ENCODE measurements around the gene CD40.

The CD40 gene

DNA sequence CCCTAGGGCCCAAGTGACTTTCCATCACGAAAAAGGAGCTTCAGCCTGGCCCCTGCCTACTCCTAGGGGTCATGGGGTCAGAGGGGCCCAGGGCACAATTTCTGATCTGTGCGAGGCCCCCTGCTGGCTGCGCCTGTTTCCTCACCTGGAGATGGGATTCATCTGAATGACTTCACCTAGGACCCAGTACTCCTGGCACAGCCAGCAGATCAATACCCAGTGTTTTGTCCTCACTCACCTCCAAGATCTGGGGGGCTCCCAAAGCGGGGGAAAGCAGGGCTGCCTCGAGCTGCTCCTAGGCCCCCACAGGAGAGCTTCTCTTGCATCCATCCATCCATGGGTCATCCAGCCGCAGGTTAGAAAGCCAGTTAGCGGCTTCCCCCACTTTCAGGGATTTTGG is 33.8 kb downstream of the CD40 start:
- DNase-seq, result no peak

DNA sequence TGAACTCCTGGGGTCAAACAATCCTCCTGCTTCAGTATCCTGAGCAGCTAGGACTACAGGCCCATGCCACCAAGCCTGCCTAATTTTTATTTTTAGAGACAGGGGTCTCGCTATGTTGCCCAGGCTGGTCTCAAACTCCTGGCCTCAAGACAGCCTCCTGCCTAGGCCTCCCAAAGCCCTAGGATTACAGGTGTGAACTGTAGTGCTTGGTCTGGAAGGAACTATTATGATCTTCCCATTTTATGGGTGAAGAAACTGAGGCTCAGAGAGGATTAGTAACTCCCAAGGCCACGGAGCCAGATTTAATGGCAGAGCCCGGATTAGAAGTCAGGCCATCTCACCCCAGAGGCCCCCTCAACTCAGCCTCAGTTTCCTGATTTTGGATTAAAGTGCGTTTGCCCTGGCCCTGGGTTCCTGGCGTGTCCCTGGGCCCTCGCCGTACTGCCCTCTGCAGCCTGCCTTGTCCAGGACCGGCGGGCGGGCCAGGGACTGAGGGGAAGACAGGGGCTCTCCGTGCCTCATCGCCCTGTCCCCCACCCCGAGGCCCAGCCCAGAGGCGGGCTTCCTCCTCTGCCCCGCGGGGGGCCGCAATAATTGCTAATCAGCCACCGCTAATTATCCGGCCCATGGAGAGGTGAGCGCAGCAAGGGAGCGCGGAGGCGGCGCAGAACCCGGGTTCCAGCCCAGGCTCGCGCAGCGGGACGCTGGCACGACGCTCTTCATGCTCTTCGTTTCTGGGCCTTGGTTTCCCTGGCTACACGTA is 34.9 kb downstream of the CD40 start:
- DNase-seq, result no peak

DNA sequence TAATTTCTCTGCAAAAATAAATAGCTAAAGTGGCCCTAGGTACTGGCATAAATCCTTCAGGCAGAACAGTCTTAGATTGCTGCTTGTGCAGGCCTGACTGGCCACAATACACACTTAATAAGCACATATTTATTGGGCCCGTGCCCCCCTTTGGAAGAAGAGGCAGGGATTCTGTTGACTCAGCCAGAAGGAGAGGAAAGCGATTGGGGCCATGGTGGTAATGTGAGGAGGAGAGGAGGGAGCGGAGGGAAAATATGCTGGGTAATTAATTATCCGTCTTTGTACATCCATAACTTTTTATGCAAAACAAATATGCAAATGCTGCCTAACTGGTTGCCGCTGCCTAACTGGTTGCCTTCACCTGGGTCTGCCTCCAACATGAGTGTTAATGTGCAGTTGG is 36.2 kb downstream of the CD40 start:
- no peak for DNase-seq

- no peak for DNase-seq
These were observed 36.7 kb downstream of the CD40 start for GRCh38 chr20:46154796-46155195.

DNA sequence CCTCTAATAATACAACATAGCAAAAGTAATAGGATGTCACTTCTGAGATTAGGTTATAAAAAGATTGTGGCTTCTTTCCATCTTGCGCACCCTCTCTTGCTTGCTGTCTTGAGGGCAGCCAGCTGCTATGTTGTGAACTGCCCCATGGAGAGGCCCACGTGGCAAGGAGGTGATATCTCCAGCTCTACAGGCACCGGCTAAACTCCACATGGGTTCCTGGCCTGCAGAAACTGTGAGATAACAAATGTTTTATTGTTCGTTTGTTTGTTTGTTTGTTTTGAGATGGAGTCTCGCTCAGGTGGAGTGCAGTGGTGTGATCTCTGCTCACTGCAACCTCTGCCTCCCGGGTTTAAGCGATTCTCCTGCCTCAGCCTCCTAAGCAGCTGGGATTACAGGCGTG is 38.0 kb downstream of the CD40 start:
- no peak for DNase-seq

- DNase-seq, result no peak
These were observed 39.0 kb downstream of the CD40 start for GRCh38 chr20:46157076-46157592.

- DNase-seq, result no peak
These were observed 39.5 kb downstream of the CD40 start for GRCh38 chr20:46157625-46158024.

DNA sequence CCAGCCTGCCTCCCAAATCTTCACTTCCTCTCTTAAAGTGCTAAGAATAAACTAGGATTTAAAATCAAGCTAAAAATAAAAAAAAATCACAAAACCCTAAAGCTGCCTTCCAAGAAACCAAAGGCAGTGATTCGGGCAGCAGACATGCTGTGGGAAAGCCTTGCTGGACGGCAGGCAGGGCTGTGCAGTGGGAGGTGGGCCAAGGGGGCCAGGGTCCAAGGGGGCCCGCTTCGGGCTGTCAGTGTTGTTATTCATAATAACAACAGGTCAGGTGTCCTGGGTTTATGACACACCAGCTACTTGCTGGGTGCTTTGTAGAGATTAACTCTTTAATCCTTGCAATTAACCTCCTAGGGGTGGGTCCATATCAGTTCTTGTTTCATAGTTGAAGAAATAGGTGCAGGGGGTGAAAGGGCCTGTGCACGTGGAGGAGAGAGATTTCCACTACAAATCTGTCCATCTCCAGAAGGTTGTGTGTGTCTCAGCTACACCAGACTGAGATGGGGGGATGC is 40.4 kb downstream of the CD40 start:
- DNase-seq, result no peak

GRCh38 chr20:46159101-46159897 is 41.2 kb downstream of the CD40 start:
- DNase-seq, result no peak

- no peak for DNase-seq
These were observed 42.5 kb downstream of the CD40 start for GRCh38 chr20:46160661-46161060.

- DNase-seq, result no peak
These were observed 43.8 kb downstream of the CD40 start for GRCh38 chr20:46161921-46162320.

- no peak for DNase-seq
These were observed 46.1 kb downstream of the CD40 start for GRCh38 chr20:46164254-46164653.

DNA sequence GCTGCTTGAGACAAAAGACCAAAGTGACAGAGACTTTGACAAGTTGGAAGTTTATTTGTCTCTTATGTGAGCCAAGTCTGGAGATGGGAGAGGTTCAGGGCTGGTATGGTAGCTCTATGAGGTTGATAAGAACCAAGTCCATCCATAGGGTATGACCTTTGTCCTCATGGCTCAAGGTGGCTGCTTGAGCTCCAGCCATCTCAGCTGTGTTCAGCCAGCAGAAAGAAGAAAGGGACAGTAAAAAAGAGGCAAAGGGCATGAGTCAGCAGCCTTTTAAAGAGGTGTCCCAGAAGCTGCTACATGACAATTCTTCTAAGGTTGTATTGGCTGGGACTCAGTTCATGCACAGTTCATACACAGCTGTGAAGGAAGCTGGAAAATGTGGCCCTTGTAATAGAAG is 49.0 kb downstream of the CD40 start:
- DNase-seq, result no peak

DNA sequence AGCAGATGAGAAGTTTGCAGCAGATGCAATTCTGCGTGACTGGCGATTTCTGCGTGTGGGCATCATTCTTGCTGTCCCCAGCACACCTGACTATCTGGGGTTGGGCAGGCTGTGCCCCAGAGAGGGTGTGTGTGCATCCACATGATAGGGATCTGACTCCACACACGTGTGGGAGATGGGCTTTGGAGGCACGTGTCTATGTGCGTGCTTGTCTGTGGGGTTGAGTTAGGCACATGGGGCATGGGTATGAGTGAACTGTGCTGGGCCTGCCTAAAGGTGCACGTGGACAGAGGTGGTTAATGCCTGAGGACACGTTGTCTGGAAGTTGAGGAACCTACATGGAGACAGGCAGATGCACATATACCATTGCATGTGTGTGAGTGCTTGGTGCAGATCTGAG is 50.3 kb downstream of the CD40 start:
- DNase-seq, result no peak

DNA sequence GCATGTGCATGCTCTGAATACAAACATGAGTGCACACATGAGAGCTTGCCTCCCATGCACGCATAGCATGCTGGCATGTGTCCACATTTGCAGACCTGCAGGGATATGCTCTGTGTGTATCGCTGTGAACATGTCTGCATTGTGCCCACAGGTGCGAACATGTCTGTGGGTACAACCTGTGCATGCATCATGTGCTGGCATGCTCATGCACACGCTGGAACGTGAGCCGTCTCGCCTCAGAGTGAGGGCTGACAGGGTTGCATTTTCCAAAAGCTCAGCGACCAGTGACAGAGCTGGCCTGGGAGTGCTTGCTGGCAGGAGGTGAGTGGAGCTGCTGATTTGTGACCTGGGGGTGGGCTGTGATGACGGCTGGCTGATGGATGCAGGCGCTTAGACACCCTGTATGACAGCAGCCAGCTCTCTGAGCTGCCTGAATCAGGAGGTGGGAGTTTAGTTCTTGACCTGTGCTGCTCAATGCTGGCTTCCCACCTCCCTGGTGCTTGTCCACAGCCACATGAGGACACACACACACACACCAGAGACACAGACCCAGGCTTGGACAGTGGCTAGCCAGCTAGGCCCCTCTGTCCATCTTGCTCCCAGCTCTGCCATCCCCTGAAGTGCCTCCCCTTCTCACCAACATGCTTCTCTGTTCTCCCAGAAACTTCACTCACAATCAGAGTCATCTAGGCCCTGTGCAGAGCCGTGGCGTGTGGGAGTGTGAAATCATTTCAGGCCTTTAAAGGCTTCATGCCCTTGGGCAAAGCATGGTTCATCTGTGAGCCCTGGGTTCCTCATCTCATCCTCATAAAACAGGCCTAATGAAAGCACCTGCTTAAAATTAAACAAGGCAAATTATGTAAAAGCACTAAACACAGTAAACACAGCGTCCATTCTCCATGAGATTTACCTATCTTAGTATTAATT is 51.4 kb downstream of the CD40 start:
- no peak for DNase-seq

GRCh38 chr20:46171476-46171875 is 53.4 kb downstream of the CD40 start:
- DNase-seq, result no peak

DNA sequence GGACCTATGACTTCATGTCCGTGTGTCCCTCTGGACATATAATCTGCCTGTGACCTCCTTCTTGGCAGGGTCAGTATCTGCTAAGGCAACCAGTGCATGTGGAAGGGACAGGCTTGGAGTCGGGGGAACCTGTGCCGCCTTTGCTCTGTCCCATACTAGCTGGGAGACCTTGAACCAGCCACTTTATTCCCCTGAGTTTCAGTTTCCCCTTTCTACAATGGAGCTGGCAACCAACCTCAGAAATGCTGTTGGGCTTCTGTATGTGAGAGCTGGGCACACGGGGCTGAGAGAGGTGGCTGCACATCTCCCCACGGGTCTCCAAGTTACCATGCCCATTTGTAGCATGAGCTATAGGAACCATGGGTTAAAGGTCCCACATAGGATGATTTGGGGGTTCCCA is 53.8 kb downstream of the CD40 start:
- DNase-seq, result no peak

DNA sequence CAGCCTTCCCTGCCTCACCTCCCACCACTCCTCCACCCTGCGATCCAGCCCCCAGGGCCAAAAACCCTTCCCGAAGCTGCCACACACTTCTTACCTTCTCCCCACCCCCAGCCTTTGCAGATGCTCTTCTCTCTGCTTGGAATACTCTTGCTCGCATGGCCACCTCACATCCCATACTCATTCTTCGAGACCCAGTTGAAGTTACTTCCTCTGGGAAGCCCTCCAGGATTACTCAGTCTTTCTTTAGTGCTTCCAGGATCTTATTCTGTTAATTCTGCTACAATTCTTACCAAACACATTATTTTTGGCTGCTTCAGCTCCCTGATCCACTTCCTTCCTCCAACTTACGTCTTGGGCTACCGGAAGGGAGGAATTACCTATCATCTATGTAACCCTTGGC is 54.3 kb downstream of the CD40 start:
- DNase-seq, result no peak

DNA sequence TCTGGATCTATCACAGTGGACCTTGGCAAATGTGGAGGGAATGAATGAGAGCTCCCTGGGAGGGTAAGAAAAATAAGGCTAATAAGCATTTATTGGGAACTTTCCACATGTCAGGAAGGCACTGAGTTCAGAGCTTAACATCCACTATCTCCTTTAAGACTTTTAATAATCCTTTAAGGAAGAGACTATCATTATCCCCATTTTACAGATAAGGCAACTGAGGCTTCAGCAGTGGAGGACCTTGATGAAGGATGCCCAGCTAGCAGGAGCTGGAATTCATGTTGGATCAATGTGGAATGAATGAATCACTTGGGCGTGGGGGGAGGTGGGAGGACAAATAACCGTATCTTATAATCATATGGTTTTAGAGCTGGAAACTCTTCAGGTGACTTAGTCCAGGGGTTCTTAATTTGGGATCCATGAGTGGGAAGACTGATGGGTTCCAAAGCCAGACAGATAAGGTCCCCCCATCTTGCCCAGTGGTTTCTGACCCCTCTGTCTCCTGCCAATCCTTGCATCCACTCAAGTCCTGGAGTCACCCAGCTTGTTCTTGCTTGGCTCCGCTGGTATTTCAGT is 54.9 kb downstream of the CD40 start:
- DNase-seq, result no peak

DNA sequence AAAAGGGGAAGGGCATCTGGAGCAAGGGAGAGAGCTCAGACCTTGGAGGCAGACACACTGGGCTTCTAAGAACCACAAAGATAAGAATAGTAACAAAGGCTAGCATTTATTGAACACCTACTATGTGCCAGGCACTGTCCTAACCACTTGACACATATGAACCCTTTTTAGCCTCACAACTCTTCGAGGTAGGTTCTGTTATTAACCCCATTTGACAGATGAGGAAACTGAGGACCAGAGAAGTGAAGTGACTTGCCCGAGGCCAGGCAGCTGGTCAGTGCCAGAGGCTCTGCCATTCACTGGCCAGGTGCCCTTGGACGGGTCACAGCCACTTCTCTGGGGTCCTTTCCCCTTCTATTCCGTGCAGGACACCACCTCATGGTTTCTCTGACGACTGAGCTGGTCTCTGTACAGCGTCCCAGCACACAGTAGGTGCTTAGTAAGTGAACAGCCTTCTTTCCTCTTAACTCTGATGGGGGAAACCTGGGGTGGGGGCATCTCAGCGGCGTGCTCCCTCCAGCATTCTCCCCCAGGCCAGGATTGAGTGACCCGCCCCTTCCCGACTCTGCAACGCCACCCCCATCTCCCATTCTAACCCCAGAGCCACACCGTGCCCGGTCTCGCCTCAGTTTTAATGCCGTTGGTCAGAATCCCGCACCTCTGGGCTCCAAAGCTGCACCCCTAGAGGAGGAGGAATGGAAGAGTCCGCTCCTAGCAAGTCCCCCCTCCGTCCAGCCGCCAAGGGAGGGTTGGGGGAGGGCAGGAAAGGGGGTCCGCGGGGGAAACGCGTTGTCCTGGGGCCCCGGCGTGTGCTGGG is 55.7 kb downstream of the CD40 start:
- no peak for DNase-seq

DNA sequence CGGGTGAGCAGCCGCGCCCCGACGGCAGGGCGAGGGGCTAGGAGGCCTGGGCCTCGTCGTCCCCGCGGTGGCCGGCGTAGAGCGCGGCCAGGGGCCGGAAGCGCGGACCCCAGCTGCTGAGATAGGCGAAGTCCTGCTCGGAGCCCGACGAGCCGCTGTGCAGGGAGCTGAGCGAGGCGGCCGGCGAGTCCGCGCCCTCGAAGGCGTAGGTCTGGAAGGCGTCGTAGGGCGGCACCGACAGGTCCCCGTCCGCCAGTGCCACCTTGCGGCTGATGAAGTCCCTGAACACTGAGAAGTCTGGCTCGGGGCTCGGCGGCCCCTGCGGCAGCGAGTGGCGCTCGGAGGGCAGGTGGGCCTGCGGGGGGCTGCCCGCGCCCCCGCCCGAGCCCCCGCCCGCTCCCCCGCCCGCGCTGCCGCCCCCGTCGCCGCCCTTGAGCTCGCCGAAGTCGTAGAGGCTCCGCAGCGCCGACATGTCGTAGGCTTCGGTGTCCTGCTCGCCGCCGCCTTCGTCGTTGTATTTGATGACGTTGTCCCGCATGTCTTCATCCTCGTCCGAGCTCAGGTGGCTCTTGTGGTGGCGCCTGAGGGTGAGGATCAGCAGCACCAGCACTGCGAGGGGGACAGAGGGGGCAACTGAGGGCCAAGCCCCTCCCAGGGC is 56.5 kb downstream of the CD40 start:
- DNase-seq, result no peak
